Dedifferentiated amniotic fluid mesenchymal stem cell (primary cell): ENCODE measurements around the gene ITGA3.
A peak's percentile ranks its signal among the peaks of the same experiment; 100 is the strongest.

Experiments used
- DNase-seq: peaks from one replicate; pipeline ENCODE4 v3.0.0-alpha.2; 2016; ENCODE audit errors: extremely low spot score

The ITGA3 gene

GRCh38 chr17:50109785-50110184 lies 53.9 kb downstream of the ITGA3 start:
- no peak for DNase-seq

GRCh38 chr17:50110591-50111349 lies 54.9 kb downstream of the ITGA3 start:
- DNase-seq, result no peak

GRCh38 chr17:50111673-50112655 lies 56.1 kb downstream of the ITGA3 start:
- DNase-seq, result no peak

GRCh38 chr17:50112694-50113093 lies 56.8 kb downstream of the ITGA3 start:
- no peak for DNase-seq

- no peak for DNase-seq
Observed at GRCh38 chr17:50113624-50114320, 57.9 kb downstream of the ITGA3 start.

- no peak for DNase-seq
Observed at GRCh38 chr17:50114401-50114800, 58.5 kb downstream of the ITGA3 start.

- DNase-seq, result peak; percentile 60
Observed at GRCh38 chr17:50114849-50115357, 59.0 kb downstream of the ITGA3 start.

- no peak for DNase-seq
Observed at GRCh38 chr17:50115756-50116155, 59.8 kb downstream of the ITGA3 start.

GRCh38 chr17:50117202-50118051 lies 61.5 kb downstream of the ITGA3 start:
- DNase-seq, result no peak

GRCh38 chr17:50118076-50118827 lies 62.3 kb downstream of the ITGA3 start:
- DNase-seq, result no peak

GRCh38 chr17:50118828-50119218 lies 62.9 kb downstream of the ITGA3 start:
- DNase-seq, result no peak

- no peak for DNase-seq
Observed at GRCh38 chr17:50120475-50121253, 64.8 kb downstream of the ITGA3 start.

- no peak for DNase-seq
Observed at GRCh38 chr17:50122945-50123344, 67.0 kb downstream of the ITGA3 start.

GRCh38 chr17:50123649-50124349 lies 67.9 kb downstream of the ITGA3 start:
- no peak for DNase-seq

GRCh38 chr17:50125420-50125997 lies 69.6 kb downstream of the ITGA3 start:
- no peak for DNase-seq

- no peak for DNase-seq
Observed at GRCh38 chr17:50127697-50128361, 71.9 kb downstream of the ITGA3 start.

GRCh38 chr17:50128441-50129352 lies 72.8 kb downstream of the ITGA3 start:
- DNase-seq, result no peak
